GM18505 (cell line): ENCODE data around the gene TMEM238.

ENCODE experiments used
- ATAC-seq: cut with Tn5 transposase; IDR thresholded peaks from one replicate; pipeline ENCODE4 v1.9.1; 2021; ENCODE audit not compliant: unreplicated experiment
- POLR2A ChIP-seq: IDR thresholded peaks from 4 replicates; pipeline ENCODE4 v1.6.1; 2011; ENCODE audit warnings: borderline replicate concordance; ENCODE audit not compliant: insufficient read depth, insufficient read length; ENCODE audit errors: extremely low read depth

TMEM238 gene

GRCh38 chr19:55365964-55366363, 18.1 kb downstream of the TMEM238 start:
- ATAC-seq = no peak
- TF ChIP-seq POLR2A = no peak

DNA sequence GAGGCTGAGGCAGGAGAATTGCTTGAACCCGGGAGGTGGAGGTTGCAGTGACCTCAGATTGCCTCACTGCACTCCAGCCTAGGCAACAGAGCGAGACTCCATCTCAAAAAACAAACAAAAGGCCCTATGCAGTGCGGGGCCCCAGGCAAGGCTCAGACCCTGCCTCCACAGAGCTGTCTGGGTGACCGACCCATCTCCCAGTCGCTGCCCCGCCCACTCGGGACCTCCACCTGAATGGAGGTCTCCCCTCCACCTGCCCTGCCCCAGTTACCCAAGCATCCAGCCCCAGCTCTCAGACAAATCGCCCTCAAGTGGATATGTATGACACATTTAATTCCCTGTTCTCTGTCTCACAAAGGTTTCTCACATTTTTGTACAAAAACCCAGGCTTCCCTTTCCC, 18.8 kb downstream of the TMEM238 start:
- no peak for TF ChIP-seq POLR2A
- ATAC-seq = no peak

- no peak for ATAC-seq
- TF ChIP-seq POLR2A = no peak
Observed at GRCh38 chr19:55362990-55363716, 20.9 kb downstream of the TMEM238 start, which contains the start of gene GARIN5B. TSS of gene GARIN5B (minus strand) at chr19:55363260. CDS start at chr19:55363066, 194 bp downstream.

- ATAC-seq = no peak
- TF ChIP-seq POLR2A = no peak
Observed at GRCh38 chr19:55362174-55362989, 21.7 kb downstream of the TMEM238 start.

DNA sequence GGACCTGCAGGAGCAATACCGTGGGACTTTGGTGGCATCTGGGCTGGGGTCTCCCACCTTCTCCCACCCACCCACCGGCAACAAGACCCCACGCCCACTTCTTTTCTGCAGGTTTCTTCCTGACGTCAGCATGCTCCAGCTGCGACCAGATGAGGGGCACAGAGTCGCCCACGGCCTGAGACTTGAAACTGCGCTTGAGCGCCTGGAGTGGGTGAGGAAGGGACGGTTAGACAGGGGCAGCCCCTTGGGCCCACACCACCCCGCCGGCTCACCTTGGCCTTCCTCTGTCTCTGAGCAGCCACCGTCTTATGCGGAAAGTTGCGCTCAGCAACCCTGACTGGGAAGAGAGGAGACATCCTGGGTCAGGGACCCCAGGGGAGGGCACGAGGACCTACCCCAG, 23.2 kb downstream of the TMEM238 start:
- TF ChIP-seq POLR2A = no peak
- ATAC-seq = no peak

GRCh38 chr19:55358943-55359908, 24.9 kb downstream of the TMEM238 start:
- no peak for ATAC-seq
- no peak for TF ChIP-seq POLR2A

- TF ChIP-seq POLR2A = no peak
- no peak for ATAC-seq
Observed at GRCh38 chr19:55358493-55358892, 25.6 kb downstream of the TMEM238 start.

DNA sequence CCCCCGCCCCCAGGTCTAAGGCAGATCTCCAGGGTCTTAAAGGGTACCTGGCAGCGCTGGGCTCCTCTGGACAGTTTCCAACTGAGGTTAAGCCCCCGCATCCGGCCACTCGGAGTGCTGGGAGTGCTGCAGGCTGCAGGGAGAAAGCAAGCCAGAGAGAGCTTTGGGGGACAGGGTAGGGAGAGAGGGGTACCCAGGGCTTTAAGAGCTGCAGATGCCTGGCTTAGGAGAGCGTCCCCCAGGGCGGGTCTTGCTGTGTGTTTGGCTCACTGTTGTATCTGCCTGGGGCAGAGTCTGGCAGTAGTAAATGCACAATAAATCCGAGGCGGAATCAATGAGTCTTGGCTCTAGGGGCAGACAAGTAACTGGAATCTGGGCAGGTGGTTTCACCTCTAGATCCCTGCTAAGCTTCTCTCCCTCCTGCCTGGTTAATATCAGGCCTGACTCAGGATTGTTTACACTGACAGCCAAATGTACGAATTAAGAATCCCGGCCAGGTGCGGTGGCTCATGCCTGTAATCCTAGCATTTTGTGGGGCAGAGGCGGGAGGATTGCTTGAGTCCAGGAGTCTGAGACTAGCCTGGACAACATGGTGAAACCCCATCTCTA, 28.8 kb downstream of the TMEM238 start:
- TF ChIP-seq POLR2A = no peak

GRCh38 chr19:55354698-55355212, 29.3 kb downstream of the TMEM238 start, which contains the start of gene COX6B2:
TSS of gene COX6B2 (minus strand) at chr19:55354719. CDS start at chr19:55354521, 198 bp downstream.
- no peak for ATAC-seq
- no peak for TF ChIP-seq POLR2A

More for the DNA sequence above, 28.8 kb downstream of the TMEM238 start:
- no peak for ATAC-seq

DNA sequence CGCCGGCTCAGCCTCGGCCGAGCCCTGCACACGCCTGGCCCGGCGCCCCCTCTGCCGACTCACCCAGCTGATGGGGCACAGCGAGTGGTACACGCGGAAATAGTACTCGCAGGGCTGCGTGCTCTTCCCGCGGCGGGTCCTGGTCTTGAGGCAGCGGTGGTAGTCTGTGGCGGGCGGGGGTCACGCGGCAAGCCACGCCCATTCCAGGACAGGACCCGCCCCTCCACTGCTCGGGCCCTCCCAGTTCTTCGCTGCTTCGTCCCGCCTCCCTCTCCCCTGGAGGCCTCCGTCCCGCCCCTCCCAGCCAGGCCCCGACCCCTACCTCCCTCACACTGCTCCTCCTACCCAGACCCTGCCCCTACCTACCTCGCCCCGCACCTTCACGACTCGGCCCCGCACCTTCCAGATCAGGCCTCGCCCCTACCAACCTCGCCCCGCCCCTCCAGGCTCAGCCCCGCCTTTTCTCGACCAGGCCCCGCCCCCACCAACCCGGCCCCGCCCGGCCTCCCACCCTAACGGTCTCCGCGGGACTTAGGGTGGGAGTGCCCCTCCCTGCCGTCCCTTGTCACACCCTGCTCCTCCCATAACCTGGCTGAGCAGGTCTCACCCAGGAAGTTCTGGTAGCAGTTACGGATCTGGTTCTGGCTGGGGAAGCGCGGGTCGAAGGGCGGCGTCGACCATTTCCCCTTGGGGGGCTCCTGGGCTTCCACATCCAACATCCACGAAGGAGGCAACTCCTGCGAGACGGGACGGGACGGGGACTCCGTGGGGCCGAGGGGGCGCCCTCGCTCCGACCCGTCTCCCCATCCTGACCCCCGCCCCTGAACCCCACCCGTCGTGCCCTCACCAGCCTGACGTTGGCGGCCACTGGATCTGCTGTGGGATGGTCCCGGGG, 30.0 kb downstream of the TMEM238 start:
- TF ChIP-seq POLR2A = no peak
- ATAC-seq = no peak

DNA sequence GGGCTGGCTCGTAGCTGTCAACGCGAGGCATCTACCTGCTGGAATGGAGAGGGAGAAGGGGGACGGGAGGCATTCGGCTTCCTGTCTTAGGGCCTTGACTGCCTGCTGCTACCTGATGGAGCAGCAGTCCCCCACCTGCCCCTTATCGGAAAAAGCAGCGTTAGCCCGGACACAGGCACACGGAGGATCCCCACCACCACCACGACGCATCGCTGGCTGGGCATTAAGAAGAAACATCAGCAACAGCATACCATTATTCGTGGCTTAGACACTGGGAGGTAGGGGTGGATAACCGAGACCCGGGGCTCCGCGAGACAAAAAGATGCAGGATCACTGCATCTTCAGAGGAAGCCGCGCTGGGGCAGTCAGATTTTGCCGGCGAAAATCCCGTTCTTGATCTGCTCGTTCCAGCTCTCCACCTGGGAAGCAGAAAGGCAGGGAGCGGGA, 30.7 kb downstream of the TMEM238 start:
- ATAC-seq = no peak
- TF ChIP-seq POLR2A = no peak

GRCh38 chr19:55352549-55353145, 31.4 kb downstream of the TMEM238 start:
- TF ChIP-seq POLR2A = no peak
- no peak for ATAC-seq

DNA sequence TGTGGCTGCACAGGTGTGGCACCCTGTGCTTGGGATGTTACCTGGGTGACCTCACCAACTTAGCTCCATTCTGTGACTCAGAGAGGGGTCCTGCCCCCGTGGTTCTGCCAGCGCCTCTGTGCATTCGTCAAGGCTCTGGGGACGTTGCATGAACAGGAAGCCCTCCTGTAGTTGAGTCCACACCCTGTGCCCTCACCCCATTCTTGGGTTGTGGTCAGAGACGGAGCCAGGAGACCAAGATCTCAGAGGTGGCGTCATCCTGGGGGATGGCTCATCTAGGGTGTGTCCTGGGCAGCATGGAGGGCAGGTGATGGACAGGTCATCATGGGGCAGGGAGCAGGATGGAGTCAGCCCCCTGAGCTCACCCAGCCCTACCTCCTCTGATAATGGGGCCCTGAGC, 32.1 kb downstream of the TMEM238 start:
- ATAC-seq = no peak
- no peak for TF ChIP-seq POLR2A
